Astrocyte (in vitro differentiated cells and primary cell): ENCODE results near the gene PARP8. TPM values are rescaled to one million over a fixed set of nuclear protein-coding genes. Genes with fewer than 3 reads are reported as not detected.

Experiments used
- DNase-seq: peaks from one replicate; pipeline ENCODE4 v3.0.0-alpha.2; 2010; ENCODE audit warnings: low read depth
- FAIRE-seq: peaks from 2 replicates; lab custom pipeline; 2011; peaks lifted over from hg19 to GRCh38; lab: Jason Lieb, UNC
- H2AFZ ChIP-seq: 2 replicates; pipeline ENCODE4 v1.6.0; 2012; ENCODE audit warnings: low read depth, low read length, inconsistent platforms
- H3K27ac ChIP-seq: 2 replicates; pipeline ENCODE4 v1.5.1; 2011; ENCODE audit warnings: low read depth, low read length, inconsistent platforms
- H3K27me3 ChIP-seq: 2 replicates; pipeline ENCODE4 v1.6.0; 2011; ENCODE audit warnings: low read length, inconsistent platforms; ENCODE audit not compliant: insufficient read depth
- H3K36me3 ChIP-seq: 2 replicates; pipeline ENCODE4 v1.5.1; 2011; ENCODE audit warnings: low read length, inconsistent platforms; ENCODE audit not compliant: insufficient read depth
- H3K4me1 ChIP-seq: 2 replicates; pipeline ENCODE4 v1.5.1; 2011; ENCODE audit warnings: low read length, inconsistent platforms; ENCODE audit not compliant: insufficient read depth
- H3K4me2 ChIP-seq: 2 replicates; pipeline ENCODE4 v1.6.0; 2012; ENCODE audit warnings: low read length, inconsistent platforms
- H3K4me3 ChIP-seq: 2 replicates; pipeline ENCODE4 v1.5.1; 2011; ENCODE audit warnings: low read depth, mild to moderate bottlenecking, low read length, inconsistent platforms; ENCODE audit not compliant: insufficient read depth
- H3K79me2 ChIP-seq: 2 replicates; pipeline ENCODE4 v1.6.0; 2012; ENCODE audit warnings: mild to moderate bottlenecking, low read length, inconsistent platforms; ENCODE audit not compliant: insufficient read depth
- H3K9ac ChIP-seq: 2 replicates; pipeline ENCODE4 v1.6.0; 2012; ENCODE audit warnings: mild to moderate bottlenecking, low read length, inconsistent platforms
- H3K9me3 ChIP-seq: 2 replicates; pipeline ENCODE4 v1.5.1; 2012; ENCODE audit warnings: low read depth, mild to moderate bottlenecking, low read length, inconsistent platforms; ENCODE audit not compliant: insufficient read depth
- H4K20me1 ChIP-seq: 2 replicates; pipeline ENCODE4 v1.6.0; 2012; ENCODE audit warnings: low read length, inconsistent platforms; ENCODE audit not compliant: insufficient read depth
- H3K27ac Mint-ChIP-seq: one replicate; pipeline ENCODE4 v1.8.0; 2021; ENCODE audit warnings: mild to moderate bottlenecking, mixed read lengths; ENCODE audit not compliant: unreplicated experiment
- H3K27me3 Mint-ChIP-seq: one replicate; pipeline ENCODE4 v1.8.0; 2021; ENCODE audit warnings: low read depth, mixed read lengths; ENCODE audit not compliant: unreplicated experiment
- H3K36me3 Mint-ChIP-seq: one replicate; pipeline ENCODE4 v1.8.0; 2021; ENCODE audit warnings: low read depth, mixed read lengths; ENCODE audit not compliant: unreplicated experiment
- H3K4me1 Mint-ChIP-seq: one replicate; pipeline ENCODE4 v1.8.0; 2021; ENCODE audit warnings: low read depth, mixed read lengths; ENCODE audit not compliant: unreplicated experiment
- H3K4me3 Mint-ChIP-seq: one replicate; pipeline ENCODE4 v1.8.0; 2021; ENCODE audit warnings: mild to moderate bottlenecking, moderate library complexity, mixed read lengths; ENCODE audit not compliant: unreplicated experiment
- H3K9me3 Mint-ChIP-seq: one replicate; pipeline ENCODE4 v1.8.0; 2021; ENCODE audit warnings: mild to moderate bottlenecking, mixed read lengths; ENCODE audit not compliant: unreplicated experiment
- EZH2 ChIP-seq: IDR thresholded peaks from 2 replicates; pipeline ENCODE4 v1.6.1; 2012; ENCODE audit warnings: mild to moderate bottlenecking, low read length, inconsistent platforms; ENCODE audit not compliant: insufficient read depth
- total RNA-seq: library from RNA; stranded (reverse); gene quantifications from 2 replicates; pipeline ENCODE4 v1.2.1, GENCODE V29; 2021
- TF ChIP-seq, protein P1 (sequence below): IDR thresholded peaks from 2 replicates; pipeline ENCODE4 v1.5.1; 2011; ENCODE audit warnings: low read depth, mild to moderate bottlenecking, inconsistent platforms, low read length, moderate library complexity; ENCODE audit not compliant: insufficient read depth

PARP8 gene
- total RNA-seq, 1 donor from 2014 or later: 36.1 TPM

DNA sequence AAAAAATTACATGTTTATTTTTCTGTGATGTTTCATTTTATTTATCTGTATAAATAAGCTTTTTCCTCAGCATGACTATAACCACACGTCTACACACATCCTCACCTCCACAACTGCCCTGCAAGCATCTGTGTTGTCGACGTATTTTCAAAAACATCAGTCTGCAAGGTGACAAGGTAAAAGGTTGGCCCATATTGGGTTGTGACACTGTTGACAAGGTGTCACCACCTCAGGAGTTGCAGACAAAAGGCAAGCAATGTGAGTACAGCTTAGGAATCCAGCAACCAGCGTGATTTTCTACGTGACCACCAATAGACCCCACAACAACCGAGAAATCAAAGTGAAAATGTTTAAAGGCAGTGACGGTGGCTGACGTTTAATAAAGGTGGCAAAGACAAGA is 187.6 kb downstream of the PARP8 start:
- no peak overlapping the region for H3K4me3 ChIP-seq
- H3K4me1 Mint-ChIP-seq: no peaks in the 10 kb centered on the region
- H3K27me3 ChIP-seq: no peaks in the 10 kb centered on the region
- no peaks in the 10 kb centered on the region for H3K36me3 ChIP-seq
- no peaks in the 10 kb centered on the region for H3K9me3 ChIP-seq
- H3K27ac ChIP-seq: no peak overlapping the region
- no peak overlapping the region for H3K27ac Mint-ChIP-seq
- TF ChIP-seq EZH2: no peak
- TF ChIP-seq, protein P1, sequence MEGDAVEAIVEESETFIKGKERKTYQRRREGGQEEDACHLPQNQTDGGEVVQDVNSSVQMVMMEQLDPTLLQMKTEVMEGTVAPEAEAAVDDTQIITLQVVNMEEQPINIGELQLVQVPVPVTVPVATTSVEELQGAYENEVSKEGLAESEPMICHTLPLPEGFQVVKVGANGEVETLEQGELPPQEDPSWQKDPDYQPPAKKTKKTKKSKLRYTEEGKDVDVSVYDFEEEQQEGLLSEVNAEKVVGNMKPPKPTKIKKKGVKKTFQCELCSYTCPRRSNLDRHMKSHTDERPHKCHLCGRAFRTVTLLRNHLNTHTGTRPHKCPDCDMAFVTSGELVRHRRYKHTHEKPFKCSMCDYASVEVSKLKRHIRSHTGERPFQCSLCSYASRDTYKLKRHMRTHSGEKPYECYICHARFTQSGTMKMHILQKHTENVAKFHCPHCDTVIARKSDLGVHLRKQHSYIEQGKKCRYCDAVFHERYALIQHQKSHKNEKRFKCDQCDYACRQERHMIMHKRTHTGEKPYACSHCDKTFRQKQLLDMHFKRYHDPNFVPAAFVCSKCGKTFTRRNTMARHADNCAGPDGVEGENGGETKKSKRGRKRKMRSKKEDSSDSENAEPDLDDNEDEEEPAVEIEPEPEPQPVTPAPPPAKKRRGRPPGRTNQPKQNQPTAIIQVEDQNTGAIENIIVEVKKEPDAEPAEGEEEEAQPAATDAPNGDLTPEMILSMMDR: no peak
- no peak overlapping the region for H3K9ac ChIP-seq
- FAIRE-seq (no peak), DNase-seq (no peak)
- H3K4me1 ChIP-seq: no peaks in the 10 kb centered on the region
- no peaks in the 10 kb centered on the region for H3K9me3 Mint-ChIP-seq
- H4K20me1 ChIP-seq: no peaks in the 10 kb centered on the region
- peaks cover 2% of the 10 kb centered on the region for H3K27me3 Mint-ChIP-seq
- no peaks in the 10 kb centered on the region for H3K36me3 Mint-ChIP-seq
- H3K4me3 Mint-ChIP-seq: no peak overlapping the region
- no peaks in the 10 kb centered on the region for H3K79me2 ChIP-seq
- H3K4me2 ChIP-seq: no peak overlapping the region
- no peak overlapping the region for H2AFZ ChIP-seq

DNA sequence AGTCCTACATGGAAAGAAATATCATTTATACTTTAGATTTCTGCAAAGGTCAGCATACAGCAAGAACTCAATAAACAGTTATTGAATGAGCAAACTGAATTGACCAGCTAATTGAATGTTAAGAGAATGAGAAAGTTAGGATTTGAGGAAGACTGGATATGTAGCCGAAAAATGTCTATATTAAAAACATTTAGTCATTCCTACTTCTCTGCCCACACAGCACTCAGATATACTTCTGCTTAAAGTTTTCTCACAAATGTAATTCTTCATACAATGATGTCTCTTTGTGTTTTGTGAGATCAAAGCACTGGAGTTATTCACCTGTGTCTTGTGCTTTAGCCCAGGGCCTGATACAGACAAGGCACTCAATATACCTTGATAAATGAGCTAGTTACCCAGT is 188.6 kb downstream of the PARP8 start:
- H3K9me3 ChIP-seq: no peaks in the 10 kb centered on the region
- no peak overlapping the region for H3K4me2 ChIP-seq
- no peaks in the 10 kb centered on the region for H3K4me1 ChIP-seq
- H3K27ac ChIP-seq: no peak overlapping the region
- no peak for TF ChIP-seq EZH2
- TF ChIP-seq, protein P1: no peak
- H3K36me3 Mint-ChIP-seq: no peaks in the 10 kb centered on the region
- no peaks in the 10 kb centered on the region for H3K4me1 Mint-ChIP-seq
- DNase-seq (no peak), FAIRE-seq (no peak)
- H3K79me2 ChIP-seq: no peaks in the 10 kb centered on the region
- no peak overlapping the region for H3K9ac ChIP-seq
- H3K27ac Mint-ChIP-seq: no peak overlapping the region
- no peaks in the 10 kb centered on the region for H3K27me3 ChIP-seq
- H3K27me3 Mint-ChIP-seq: peaks cover 2% of the 10 kb centered on the region
- H2AFZ ChIP-seq: no peak overlapping the region
- H3K4me3 Mint-ChIP-seq: no peak overlapping the region
- no peaks in the 10 kb centered on the region for H4K20me1 ChIP-seq
- H3K36me3 ChIP-seq: no peaks in the 10 kb centered on the region
- H3K4me3 ChIP-seq: no peak overlapping the region
- H3K9me3 Mint-ChIP-seq: no peaks in the 10 kb centered on the region

DNA sequence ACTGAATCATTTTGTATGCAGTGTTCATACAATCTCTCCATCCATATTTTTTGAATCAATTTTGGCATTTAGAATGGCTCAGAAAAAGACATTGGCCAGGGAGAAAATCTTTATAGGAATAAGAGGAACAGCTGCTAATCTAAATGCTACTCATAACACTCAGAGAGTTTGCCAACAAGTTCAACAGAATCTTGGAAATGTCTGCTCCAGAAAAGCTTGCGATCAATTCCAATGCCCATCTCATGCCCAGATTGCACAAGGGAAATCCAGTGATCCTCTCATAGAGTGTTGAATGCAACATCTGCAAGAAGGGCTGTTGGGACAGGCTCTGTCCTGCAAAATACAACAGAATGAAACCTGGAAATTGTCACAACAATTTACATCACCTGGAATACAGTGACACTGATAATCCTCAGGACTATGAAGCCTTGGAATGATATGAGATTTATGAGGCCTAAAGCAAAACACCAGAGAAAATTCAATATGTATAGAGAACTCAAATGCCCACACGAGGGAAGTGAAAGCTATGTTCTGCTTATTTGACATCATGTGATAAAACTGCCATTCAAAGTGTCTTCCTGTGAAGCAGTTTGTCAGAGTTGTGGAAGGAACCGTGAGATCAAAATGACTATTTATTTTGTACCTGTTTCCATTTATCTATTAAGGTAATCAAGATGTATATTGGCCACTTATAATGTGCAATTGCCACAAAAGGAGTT is 190.1 kb downstream of the PARP8 start:
- Histone ChIP-seq H3K9me3 (no peaks in the 10 kb centered on the region), H3K4me3 (no peak overlapping the region), H4K20me1 (no peaks in the 10 kb centered on the region), H3K79me2 (no peaks in the 10 kb centered on the region), H3K9ac (no peak overlapping the region), H3K4me2 (no peak overlapping the region), H3K4me1 (no peaks in the 10 kb centered on the region), H3K27me3 (no peaks in the 10 kb centered on the region), H3K36me3 (no peaks in the 10 kb centered on the region), H2AFZ (no peak overlapping the region), H3K27ac (no peak overlapping the region)
- no peak for TF ChIP-seq EZH2
- TF ChIP-seq, protein P1: no peak
- H3K4me1 Mint-ChIP-seq: no peaks in the 10 kb centered on the region
- H3K9me3 Mint-ChIP-seq: no peaks in the 10 kb centered on the region
- no peak overlapping the region for H3K27ac Mint-ChIP-seq
- peaks cover 2% of the 10 kb centered on the region for H3K27me3 Mint-ChIP-seq
- DNase-seq: no peak
- FAIRE-seq: no peak
- H3K4me3 Mint-ChIP-seq: no peak overlapping the region
- no peaks in the 10 kb centered on the region for H3K36me3 Mint-ChIP-seq
